ENCODE data around the gene IFITM1.

DNA sequence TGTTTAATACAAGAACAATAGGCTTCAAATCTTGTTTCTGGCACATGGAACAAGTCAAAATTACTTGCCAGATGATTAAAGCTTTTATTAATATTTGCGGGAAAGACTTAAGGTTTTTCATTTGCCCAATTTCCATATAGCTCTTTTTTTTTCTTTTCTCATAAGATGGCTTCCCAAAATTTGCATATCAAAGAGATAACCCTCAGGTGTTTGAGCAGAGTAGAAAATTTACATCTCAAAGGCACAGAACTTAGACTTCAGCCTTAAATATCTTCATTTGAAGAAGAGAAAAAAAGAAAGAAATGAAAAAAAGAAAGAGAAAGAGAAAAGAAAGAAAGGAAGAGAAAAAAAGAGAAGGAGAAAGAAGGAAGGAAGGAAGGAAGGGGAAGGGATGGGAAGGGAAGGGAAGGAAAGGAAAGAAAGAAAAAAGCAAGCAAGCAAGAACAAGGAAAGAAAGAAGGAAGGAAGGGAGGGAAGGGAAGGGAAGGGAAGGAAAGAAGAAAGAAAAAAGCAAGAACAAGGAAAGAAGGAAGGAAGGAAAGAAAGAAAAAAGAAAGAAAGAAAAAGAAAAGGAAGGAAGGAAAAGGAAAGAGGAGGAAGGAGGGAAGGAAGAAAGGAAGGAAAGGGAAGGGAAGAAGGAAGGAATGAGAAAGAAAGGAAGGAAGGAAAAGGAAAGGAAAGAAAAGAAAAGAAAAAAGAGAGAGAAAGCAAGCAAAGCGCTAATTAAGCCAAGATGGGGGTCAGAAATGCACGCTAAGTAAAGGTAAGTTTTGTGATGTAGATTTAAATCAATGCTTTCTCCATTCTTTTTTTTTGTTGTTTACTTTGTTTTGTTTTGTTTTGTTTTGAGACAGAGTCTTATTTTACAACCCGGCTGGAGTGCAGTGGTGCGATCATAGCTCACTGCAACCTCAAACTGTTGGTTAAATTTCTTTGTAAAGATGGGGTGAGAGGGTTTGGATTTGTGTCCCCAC lies 27.0 kb downstream of the IFITM1 start:
- TF ChIP-seq, protein P1, sequence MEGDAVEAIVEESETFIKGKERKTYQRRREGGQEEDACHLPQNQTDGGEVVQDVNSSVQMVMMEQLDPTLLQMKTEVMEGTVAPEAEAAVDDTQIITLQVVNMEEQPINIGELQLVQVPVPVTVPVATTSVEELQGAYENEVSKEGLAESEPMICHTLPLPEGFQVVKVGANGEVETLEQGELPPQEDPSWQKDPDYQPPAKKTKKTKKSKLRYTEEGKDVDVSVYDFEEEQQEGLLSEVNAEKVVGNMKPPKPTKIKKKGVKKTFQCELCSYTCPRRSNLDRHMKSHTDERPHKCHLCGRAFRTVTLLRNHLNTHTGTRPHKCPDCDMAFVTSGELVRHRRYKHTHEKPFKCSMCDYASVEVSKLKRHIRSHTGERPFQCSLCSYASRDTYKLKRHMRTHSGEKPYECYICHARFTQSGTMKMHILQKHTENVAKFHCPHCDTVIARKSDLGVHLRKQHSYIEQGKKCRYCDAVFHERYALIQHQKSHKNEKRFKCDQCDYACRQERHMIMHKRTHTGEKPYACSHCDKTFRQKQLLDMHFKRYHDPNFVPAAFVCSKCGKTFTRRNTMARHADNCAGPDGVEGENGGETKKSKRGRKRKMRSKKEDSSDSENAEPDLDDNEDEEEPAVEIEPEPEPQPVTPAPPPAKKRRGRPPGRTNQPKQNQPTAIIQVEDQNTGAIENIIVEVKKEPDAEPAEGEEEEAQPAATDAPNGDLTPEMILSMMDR (IDR thresholded peaks at IDR 0.05; ENCODE audit: low read depth, low read length, missing input control): no peak
- TF ChIP-seq SP1 (IDR thresholded peaks at IDR 0.05) (no peak), RAD21 (IDR thresholded peaks at IDR 0.05) (no peak), EGR1 (IDR thresholded peaks at IDR 0.05; ENCODE audit: low read depth in 2 of 2) (no peak), HNF4A (conservative IDR thresholded peaks at IDR 0.05) (no peak), YY1 (IDR thresholded peaks at IDR 0.05) (no peak), JUND (IDR thresholded peaks at IDR 0.05) (no peak), GABPA (IDR thresholded peaks at IDR 0.05 in 1 of 2, conservative IDR thresholded peaks at IDR 0.05 in 1 of 2) (no peak), TAF1 (conservative IDR thresholded peaks at IDR 0.05) (no peak), FOXA1 (IDR thresholded peaks at IDR 0.05) (no peak)
- TF ChIP-seq, protein P2, sequence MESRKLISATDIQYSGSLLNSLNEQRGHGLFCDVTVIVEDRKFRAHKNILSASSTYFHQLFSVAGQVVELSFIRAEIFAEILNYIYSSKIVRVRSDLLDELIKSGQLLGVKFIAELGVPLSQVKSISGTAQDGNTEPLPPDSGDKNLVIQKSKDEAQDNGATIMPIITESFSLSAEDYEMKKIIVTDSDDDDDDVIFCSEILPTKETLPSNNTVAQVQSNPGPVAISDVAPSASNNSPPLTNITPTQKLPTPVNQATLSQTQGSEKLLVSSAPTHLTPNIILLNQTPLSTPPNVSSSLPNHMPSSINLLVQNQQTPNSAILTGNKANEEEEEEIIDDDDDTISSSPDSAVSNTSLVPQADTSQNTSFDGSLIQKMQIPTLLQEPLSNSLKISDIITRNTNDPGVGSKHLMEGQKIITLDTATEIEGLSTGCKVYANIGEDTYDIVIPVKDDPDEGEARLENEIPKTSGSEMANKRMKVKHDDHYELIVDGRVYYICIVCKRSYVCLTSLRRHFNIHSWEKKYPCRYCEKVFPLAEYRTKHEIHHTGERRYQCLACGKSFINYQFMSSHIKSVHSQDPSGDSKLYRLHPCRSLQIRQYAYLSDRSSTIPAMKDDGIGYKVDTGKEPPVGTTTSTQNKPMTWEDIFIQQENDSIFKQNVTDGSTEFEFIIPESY (IDR thresholded peaks at IDR 0.05): no peak
- TF ChIP-seq, protein P3, sequence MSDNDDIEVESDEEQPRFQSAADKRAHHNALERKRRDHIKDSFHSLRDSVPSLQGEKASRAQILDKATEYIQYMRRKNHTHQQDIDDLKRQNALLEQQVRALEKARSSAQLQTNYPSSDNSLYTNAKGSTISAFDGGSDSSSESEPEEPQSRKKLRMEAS (IDR thresholded peaks at IDR 0.05): no peak
- TF ChIP-seq, protein P4, sequence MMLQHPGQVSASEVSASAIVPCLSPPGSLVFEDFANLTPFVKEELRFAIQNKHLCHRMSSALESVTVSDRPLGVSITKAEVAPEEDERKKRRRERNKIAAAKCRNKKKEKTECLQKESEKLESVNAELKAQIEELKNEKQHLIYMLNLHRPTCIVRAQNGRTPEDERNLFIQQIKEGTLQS (IDR thresholded peaks at IDR 0.05): no peak
- TF ChIP-seq, protein P5, sequence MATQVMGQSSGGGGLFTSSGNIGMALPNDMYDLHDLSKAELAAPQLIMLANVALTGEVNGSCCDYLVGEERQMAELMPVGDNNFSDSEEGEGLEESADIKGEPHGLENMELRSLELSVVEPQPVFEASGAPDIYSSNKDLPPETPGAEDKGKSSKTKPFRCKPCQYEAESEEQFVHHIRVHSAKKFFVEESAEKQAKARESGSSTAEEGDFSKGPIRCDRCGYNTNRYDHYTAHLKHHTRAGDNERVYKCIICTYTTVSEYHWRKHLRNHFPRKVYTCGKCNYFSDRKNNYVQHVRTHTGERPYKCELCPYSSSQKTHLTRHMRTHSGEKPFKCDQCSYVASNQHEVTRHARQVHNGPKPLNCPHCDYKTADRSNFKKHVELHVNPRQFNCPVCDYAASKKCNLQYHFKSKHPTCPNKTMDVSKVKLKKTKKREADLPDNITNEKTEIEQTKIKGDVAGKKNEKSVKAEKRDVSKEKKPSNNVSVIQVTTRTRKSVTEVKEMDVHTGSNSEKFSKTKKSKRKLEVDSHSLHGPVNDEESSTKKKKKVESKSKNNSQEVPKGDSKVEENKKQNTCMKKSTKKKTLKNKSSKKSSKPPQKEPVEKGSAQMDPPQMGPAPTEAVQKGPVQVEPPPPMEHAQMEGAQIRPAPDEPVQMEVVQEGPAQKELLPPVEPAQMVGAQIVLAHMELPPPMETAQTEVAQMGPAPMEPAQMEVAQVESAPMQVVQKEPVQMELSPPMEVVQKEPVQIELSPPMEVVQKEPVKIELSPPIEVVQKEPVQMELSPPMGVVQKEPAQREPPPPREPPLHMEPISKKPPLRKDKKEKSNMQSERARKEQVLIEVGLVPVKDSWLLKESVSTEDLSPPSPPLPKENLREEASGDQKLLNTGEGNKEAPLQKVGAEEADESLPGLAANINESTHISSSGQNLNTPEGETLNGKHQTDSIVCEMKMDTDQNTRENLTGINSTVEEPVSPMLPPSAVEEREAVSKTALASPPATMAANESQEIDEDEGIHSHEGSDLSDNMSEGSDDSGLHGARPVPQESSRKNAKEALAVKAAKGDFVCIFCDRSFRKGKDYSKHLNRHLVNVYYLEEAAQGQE (IDR thresholded peaks at IDR 0.05): no peak
